Panc1 (cell line): ENCODE results near the gene ZC3H18. TPM values are rescaled to one million over a fixed set of nuclear protein-coding genes. Genes with fewer than 3 reads are reported as not detected.
A peak's percentile ranks its signal among the peaks of the same experiment; 100 is the strongest.

Experiments
- ATAC-seq: fragments of 200-7000 bp; cut with Tn5 transposase; 2 replicates; pipeline ENCODE4 v1.9.1; 2020; ENCODE audit warnings: mild to moderate bottlenecking, moderate library complexity
- BruUV-seq: library from RNA; stranded (reverse); fragments of 400-500 nt; replicated peaks from 2 replicates; lab custom pipeline; 2021; lab: Mats Ljungman, UMichigan
- CTCF ChIA-PET: fragments of 300-600 bp; sonication (Branson Sonifier 250); formaldehyde crosslinking; loops from one replicate; lab custom pipeline; 2022; ENCODE audit warnings: antibody characterized with exemption; lab: Charles Lee
- POLR2A ChIA-PET: fragments of 300-600 bp; sonication (Branson Sonifier 250); formaldehyde crosslinking; loops from one replicate; lab custom pipeline; 2022; ENCODE audit warnings: antibody characterized with exemption; lab: Charles Lee
- DNase-seq: peaks from one replicate; pipeline ENCODE4 v3.0.0-alpha.2; 2010; ENCODE audit warnings: low read depth, low spot score
- H3K27ac ChIP-seq: 2 replicates; pipeline ENCODE4 v1.5.1; 2011; ENCODE audit warnings: mild to moderate bottlenecking, low read length, inconsistent platforms
- H3K27me3 ChIP-seq: fragments of 200-500 bp; sonication (Bioruptor generic); 2 replicates; pipeline ENCODE4 v1.6.0; 2014; ENCODE audit warnings: low read length, inconsistent platforms; ENCODE audit not compliant: control insufficient read depth, insufficient read depth
- H3K36me3 ChIP-seq: fragments of 200-500 bp; sonication (Bioruptor generic); 2 replicates; pipeline ENCODE4 v1.5.1; 2014; ENCODE audit warnings: inconsistent platforms, mild to moderate bottlenecking, low read length, moderate library complexity; ENCODE audit not compliant: control insufficient read depth, insufficient read depth
- H3K4me1 ChIP-seq: 2 replicates; pipeline ENCODE4 v1.5.1; 2011; ENCODE audit warnings: inconsistent platforms, mild to moderate bottlenecking, low read length, moderate library complexity; ENCODE audit not compliant: control insufficient read depth, insufficient read depth
- H3K4me3 ChIP-seq, 2 experiments: 2 replicates each; pipeline ENCODE4 v1.5.1; 2011 to 2012; ENCODE audit warnings: low read depth in 2 of 2, low read length in 2 of 2, mild to moderate bottlenecking in 2 of 2, inconsistent platforms in 1 of 2, moderate library complexity in 1 of 2
- H3K9me3 ChIP-seq: fragments of 200-500 bp; sonication (Bioruptor generic); 2 replicates; pipeline ENCODE4 v1.5.1; 2014; ENCODE audit warnings: low read depth, mild to moderate bottlenecking, inconsistent platforms, low read length, moderate library complexity; ENCODE audit not compliant: control insufficient read depth, insufficient read depth
- POLR2AphosphoS5 ChIP-seq: IDR thresholded peaks from 2 replicates; pipeline ENCODE4 v1.6.1; 2012; ENCODE audit warnings: mild to moderate bottlenecking, low read depth, low read length, moderate library complexity
- SIN3A ChIP-seq: IDR thresholded peaks from 2 replicates; pipeline ENCODE4 v1.6.1; 2012; ENCODE audit warnings: low read depth, mild to moderate bottlenecking, low read length, moderate library complexity, borderline replicate concordance; ENCODE audit not compliant: insufficient read depth
- TCF7L2 ChIP-seq: IDR thresholded peaks from 2 replicates; pipeline ENCODE4 v1.6.1; 2011; ENCODE audit warnings: mild to moderate bottlenecking, low read depth, low read length, inconsistent platforms
- in situ Hi-C: cut with HindIII; loops from 2 replicates; pipeline ENCODE4 v1.10.0; 2016; ENCODE audit warnings: low sequenced_read_pairs, low pct_unique_long_range_greater_than_20kb
- intact Hi-C: fragments of 100-400 bp; cut with micrococcal nuclease; formaldehyde crosslinking; loops from one replicate; pipeline ENCODE4 v1.10.0; 2022; ENCODE audit not compliant: unreplicated experiment
- total RNA-seq: library from RNA; stranded (reverse); gene quantifications from one replicate; pipeline ENCODE4 v1.2.1, GENCODE V29; 2021; ENCODE audit not compliant: unreplicated experiment
- TF ChIP-seq, protein P1 (sequence below), 2 experiments: IDR thresholded peaks; 2 replicates each; pipeline ENCODE4 v1.6.1; 2011 to 2012; ENCODE audit warnings: low read depth in 2 of 2, control low read depth in 1 of 2, low read length in 1 of 2, mild to moderate bottlenecking in 1 of 2, moderate library complexity in 1 of 2; ENCODE audit not compliant: insufficient read depth in 1 of 2
- TF ChIP-seq, protein P2 (sequence below): fragments of 450-650 bp; IDR thresholded peaks from 2 replicates; pipeline ENCODE4 v1.5.1; 2017; ENCODE audit warnings: mild to moderate bottlenecking

Gene ZC3H18
- total RNA-seq, 1 experiment from 2014 or later, result 45.9 TPM

DNA sequence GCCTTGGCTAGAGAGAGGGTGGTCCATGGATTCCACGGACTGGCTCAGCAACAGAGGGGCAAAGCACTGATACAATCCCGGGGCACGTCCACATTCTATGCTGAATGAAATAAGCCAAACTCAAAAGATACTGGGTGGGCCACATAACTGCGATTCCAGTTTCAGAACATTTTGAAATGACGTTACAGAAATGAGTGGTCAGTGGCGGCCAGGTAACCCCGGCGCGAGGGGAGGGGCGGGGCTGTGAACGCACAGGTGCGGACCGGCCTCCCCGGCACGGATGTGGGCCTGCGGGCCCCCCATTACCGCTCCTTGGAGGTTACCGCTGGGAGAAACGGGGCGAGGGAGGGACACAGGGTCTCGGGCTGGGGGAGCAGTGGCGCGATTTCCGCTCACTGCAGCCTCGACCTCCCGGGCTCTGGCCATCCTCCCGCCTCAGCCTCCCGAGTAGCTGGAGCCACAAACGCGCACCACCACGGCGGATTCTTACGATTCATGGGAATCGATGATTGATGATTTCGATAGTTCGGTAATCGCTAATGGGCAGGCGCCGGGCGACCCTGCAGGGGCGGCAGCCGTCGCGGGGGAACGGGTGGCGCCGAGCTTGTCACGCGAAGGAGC is 92.1 kb downstream of the ZC3H18 start:
- in situ Hi-C loops (no loop called here), intact Hi-C loops (no loop called here)
- no peak for TF ChIP-seq POLR2AphosphoS5
- no peak for TF ChIP-seq TCF7L2
- TF ChIP-seq, protein P1, sequence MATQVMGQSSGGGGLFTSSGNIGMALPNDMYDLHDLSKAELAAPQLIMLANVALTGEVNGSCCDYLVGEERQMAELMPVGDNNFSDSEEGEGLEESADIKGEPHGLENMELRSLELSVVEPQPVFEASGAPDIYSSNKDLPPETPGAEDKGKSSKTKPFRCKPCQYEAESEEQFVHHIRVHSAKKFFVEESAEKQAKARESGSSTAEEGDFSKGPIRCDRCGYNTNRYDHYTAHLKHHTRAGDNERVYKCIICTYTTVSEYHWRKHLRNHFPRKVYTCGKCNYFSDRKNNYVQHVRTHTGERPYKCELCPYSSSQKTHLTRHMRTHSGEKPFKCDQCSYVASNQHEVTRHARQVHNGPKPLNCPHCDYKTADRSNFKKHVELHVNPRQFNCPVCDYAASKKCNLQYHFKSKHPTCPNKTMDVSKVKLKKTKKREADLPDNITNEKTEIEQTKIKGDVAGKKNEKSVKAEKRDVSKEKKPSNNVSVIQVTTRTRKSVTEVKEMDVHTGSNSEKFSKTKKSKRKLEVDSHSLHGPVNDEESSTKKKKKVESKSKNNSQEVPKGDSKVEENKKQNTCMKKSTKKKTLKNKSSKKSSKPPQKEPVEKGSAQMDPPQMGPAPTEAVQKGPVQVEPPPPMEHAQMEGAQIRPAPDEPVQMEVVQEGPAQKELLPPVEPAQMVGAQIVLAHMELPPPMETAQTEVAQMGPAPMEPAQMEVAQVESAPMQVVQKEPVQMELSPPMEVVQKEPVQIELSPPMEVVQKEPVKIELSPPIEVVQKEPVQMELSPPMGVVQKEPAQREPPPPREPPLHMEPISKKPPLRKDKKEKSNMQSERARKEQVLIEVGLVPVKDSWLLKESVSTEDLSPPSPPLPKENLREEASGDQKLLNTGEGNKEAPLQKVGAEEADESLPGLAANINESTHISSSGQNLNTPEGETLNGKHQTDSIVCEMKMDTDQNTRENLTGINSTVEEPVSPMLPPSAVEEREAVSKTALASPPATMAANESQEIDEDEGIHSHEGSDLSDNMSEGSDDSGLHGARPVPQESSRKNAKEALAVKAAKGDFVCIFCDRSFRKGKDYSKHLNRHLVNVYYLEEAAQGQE (IDR thresholded peaks at IDR 0.05; ENCODE audit: insufficient read depth in 1 of 2, low read depth in 2 of 2, low read length in 1 of 2), result no peak
- no peak for TF ChIP-seq SIN3A
- TF ChIP-seq, protein P2, sequence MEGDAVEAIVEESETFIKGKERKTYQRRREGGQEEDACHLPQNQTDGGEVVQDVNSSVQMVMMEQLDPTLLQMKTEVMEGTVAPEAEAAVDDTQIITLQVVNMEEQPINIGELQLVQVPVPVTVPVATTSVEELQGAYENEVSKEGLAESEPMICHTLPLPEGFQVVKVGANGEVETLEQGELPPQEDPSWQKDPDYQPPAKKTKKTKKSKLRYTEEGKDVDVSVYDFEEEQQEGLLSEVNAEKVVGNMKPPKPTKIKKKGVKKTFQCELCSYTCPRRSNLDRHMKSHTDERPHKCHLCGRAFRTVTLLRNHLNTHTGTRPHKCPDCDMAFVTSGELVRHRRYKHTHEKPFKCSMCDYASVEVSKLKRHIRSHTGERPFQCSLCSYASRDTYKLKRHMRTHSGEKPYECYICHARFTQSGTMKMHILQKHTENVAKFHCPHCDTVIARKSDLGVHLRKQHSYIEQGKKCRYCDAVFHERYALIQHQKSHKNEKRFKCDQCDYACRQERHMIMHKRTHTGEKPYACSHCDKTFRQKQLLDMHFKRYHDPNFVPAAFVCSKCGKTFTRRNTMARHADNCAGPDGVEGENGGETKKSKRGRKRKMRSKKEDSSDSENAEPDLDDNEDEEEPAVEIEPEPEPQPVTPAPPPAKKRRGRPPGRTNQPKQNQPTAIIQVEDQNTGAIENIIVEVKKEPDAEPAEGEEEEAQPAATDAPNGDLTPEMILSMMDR, result no peak
- TSS peak; percentile 78 for BruUV-seq
- ChIA-PET CTCF (no interaction called here), POLR2A (no interaction called here)
- H3K4me1 ChIP-seq, result peaks cover 5% of the 10 kb centered on the region; the same call in 1 of the 2 replicates
- ATAC-seq (no peak), DNase-seq (no peak)
- no peaks in the 10 kb centered on the region for H3K27me3 ChIP-seq
- no peaks in the 10 kb centered on the region; the same call in 1 of the 2 replicates for H3K36me3 ChIP-seq
- H3K9me3 ChIP-seq, result no peaks in the 10 kb centered on the region
- peak overlapping the region; percentile 69 for H3K27ac ChIP-seq
- H3K4me3 ChIP-seq, result peak overlapping the region; percentile 71 to 85

DNA sequence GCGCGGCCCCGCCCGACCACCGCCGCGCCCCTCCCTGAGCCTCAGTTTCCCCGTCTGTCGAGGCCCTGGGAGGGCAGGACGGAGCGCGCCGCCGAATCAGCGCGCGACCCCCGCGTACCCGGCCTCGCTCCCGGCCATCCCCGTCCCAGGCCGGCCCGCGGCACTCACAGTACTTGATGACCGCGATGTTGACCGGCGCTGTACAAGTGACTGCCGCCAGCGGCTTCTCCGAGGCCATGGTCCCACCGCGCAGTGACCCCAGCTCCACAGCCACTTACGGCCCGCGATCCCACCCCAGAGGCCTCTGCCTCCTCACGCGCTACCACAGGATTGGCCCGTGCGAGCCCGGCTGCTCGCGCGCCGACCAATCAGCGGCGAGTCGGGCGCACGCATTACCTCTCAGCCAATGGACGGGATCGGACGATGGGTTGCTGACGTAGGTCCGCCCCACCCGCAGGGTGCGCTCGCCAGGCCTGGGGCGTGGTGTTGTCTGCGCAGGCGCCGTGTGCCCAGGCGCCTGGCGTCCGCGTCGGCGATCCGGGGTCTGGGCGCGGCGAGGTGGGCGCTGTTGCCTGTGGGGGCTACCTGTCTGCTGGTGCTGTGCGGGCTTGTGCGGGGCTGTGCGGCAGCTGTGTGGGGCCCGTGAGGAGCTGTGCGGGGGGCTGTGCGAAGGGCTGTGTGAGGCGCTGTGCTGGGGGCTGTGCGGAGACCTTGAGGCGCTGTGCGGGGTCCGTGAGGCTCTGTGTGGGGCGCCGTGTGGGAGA is 92.8 kb downstream of the ZC3H18 start, which contains the start of gene MVD:
Gene MVD, minus strand, starts transcription at position 249 of the 764 bp plus-strand sequence. Its CDS starts 11 bp downstream, at position 238.
- peaks cover 5% of the 10 kb centered on the region; the same call in 1 of the 2 replicates for H3K4me1 ChIP-seq
- peak; percentile 25; the same call in 1 of the 2 replicates for TF ChIP-seq SIN3A
- TF ChIP-seq, protein P1 (IDR thresholded peaks at IDR 0.05; ENCODE audit: insufficient read depth in 1 of 2, low read depth in 2 of 2, low read length in 1 of 2), result no peak
- TF ChIP-seq POLR2AphosphoS5, result peak; percentile 79
- TF ChIP-seq TCF7L2, result no peak
- intact Hi-C loops (no loop called here), in situ Hi-C loops (no loop called here)
- H3K9me3 ChIP-seq, result no peaks in the 10 kb centered on the region
- peak; percentile 61 for DNase-seq
- H3K27me3 ChIP-seq, result no peaks in the 10 kb centered on the region
- ChIA-PET CTCF (no interaction called here), POLR2A (no interaction called here)
- no TSS peak for BruUV-seq
- peak within 1 kb of the TSS; percentile 77 for H3K27ac ChIP-seq
- peak within 1 kb of the TSS; percentile 71 to 85 for H3K4me3 ChIP-seq
- H3K36me3 ChIP-seq, result no peaks in the 10 kb centered on the region; the same call in 1 of the 2 replicates
- ATAC-seq, result peak; percentile 99
